Right renal pelvis (tissue), 4 donors: ENCODE data around the gene LONP1. TPM values are rescaled to one million over a fixed set of nuclear protein-coding genes. Genes with fewer than 3 reads are reported as not detected.
"Not testable (repeated sequence)": the region's sequence is repeated elsewhere in the genome, so short reads cannot be mapped to it uniquely, and the experiment has no call there.

Experiments
- DNase-seq, 4 donors: peaks; one replicate each; pipeline ENCODE4 v3.0.0-alpha.2; 2013; ENCODE audit warnings: low read depth in 4 of 4, low spot score in 3 of 4, missing footprints in 1 of 4
- polyA plus RNA-seq, 4 donors: library from polyadenylated mRNA; unstranded; fragments of 120-200 nt; gene quantifications; one replicate each; pipeline ENCODE4 v1.2.1, GENCODE V29; 2013; ENCODE audit not compliant: insufficient read length in 4 of 4

LONP1 gene
- polyA plus RNA-seq: 10 to 100 TPM; 45.2 to 66.4 (median 50.1) TPM

- peak; percentile 98 to 100 (median 98) for DNase-seq
These were observed at the start of gene LONP1, which contains the start of gene CATSPERD for GRCh38 chr19:5719961-5720790. LONP1 (minus strand) TSS chr19:5720146; CDS start chr19:5720132, 14 bp downstream. CATSPERD (plus strand) TSS chr19:5720637; CDS start chr19:5720738, 101 bp downstream.

GRCh38 chr19:5767949-5768348 lies 48.0 kb upstream of the LONP1 start:
- no peak for DNase-seq

- DNase-seq: no peak
These were observed 45.3 kb upstream of the LONP1 start for GRCh38 chr19:5765220-5765619.

GRCh38 chr19:5762608-5763217 lies 42.8 kb upstream of the LONP1 start:
- no peak for DNase-seq

- DNase-seq: no peak
These were observed 33.8 kb upstream of the LONP1 start for GRCh38 chr19:5753743-5754142.

- no peak for DNase-seq
These were observed 31.8 kb upstream of the LONP1 start for GRCh38 chr19:5751709-5752108.

GRCh38 chr19:5749505-5749904 lies 29.6 kb upstream of the LONP1 start:
- no peak for DNase-seq

GRCh38 chr19:5748920-5749319 lies 29.0 kb upstream of the LONP1 start:
- DNase-seq: not testable (repeated sequence)

GRCh38 chr19:5744999-5745398 lies 25.1 kb upstream of the LONP1 start:
- DNase-seq: not testable (repeated sequence)

GRCh38 chr19:5743630-5744029 lies 23.7 kb upstream of the LONP1 start:
- no peak for DNase-seq

GRCh38 chr19:5742051-5742450 lies 22.1 kb upstream of the LONP1 start:
- DNase-seq: no peak

GRCh38 chr19:5738423-5738822 lies 18.5 kb upstream of the LONP1 start:
- DNase-seq: no peak

GRCh38 chr19:5733172-5733571 lies 13.2 kb upstream of the LONP1 start:
- DNase-seq: not testable (repeated sequence)

GRCh38 chr19:5727453-5728050 lies 7.6 kb upstream of the LONP1 start:
- DNase-seq: no peak

- DNase-seq: no peak
These were observed 529 bp downstream of the LONP1 start for GRCh38 chr19:5719274-5719960.

GRCh38 chr19:5718579-5719273 lies 1.2 kb downstream of the LONP1 start:
- no peak for DNase-seq

- no peak for DNase-seq
These were observed 1.8 kb downstream of the LONP1 start for GRCh38 chr19:5718037-5718578.

- no peak for DNase-seq
These were observed 2.6 kb downstream of the LONP1 start for GRCh38 chr19:5717215-5717935.

GRCh38 chr19:5714816-5715215 lies 5.1 kb downstream of the LONP1 start:
- DNase-seq: no peak
